Adrenal gland (tissue), 12 donors: ENCODE data around the gene HPF1. TPM values are rescaled to one million over a fixed set of nuclear protein-coding genes. Genes with fewer than 3 reads are reported as not detected.

Experiments
- DNase-seq, 7 donors: peaks; one replicate each; pipeline ENCODE4 v3.0.0-alpha.2; 2019 to 2020
- H3K27ac ChIP-seq, 5 donors: fragments of 200-600 bp; sonication (generic) in 4 of 5; 1 replicate in 3 of 5; 2 replicates in 2 of 5; pipeline versions ENCODE4 v1.5.1 to v1.8.0; 2016 to 2020; ENCODE audit warnings: mild to moderate bottlenecking in 1 of 5
- H3K27me3 ChIP-seq: fragments of 200-600 bp; 2 replicates; pipeline ENCODE4 v1.8.0; 2021
- H3K36me3 ChIP-seq, 2 donors: fragments of 200-600 bp; replicated peaks in 1 of 2; 1 replicate in 1 of 2; 2 replicates in 1 of 2; pipeline versions ENCODE4 v1.5.1 to v1.8.0; 2018 to 2022
- H3K4me1 ChIP-seq, 2 donors: fragments of 200-600 bp; replicated peaks in 1 of 2; 1 replicate in 1 of 2; 2 replicates in 1 of 2; pipeline versions ENCODE4 v1.5.1 to v1.8.0; 2018 to 2021
- H3K4me3 ChIP-seq, 4 donors: fragments of 200-600 bp; sonication (generic) in 3 of 4; one replicate each; pipeline ENCODE4 v1.5.1; 2016 to 2018
- H3K9me3 ChIP-seq, 3 donors: fragments of 200-600 bp; sonication (generic) in 1 of 3; replicated peaks in 1 of 3; 1 replicate in 2 of 3; 2 replicates in 1 of 3; pipeline versions ENCODE4 v1.5.1 to v1.8.0; 2016 to 2021
- CTCF ChIP-seq, 6 experiments: fragments of 450-650 bp in 4 of 6; fragments of 200-600 bp in 2 of 6; sonication (generic) in 1 of 6; IDR thresholded peaks; 1 replicate in 5 of 6; 2 replicates in 1 of 6; pipeline versions ENCODE4 v1.5.1 to v1.8.0; 2016 to 2021; ENCODE audit warnings: antibody characterized with exemption in 6 of 6, mild to moderate bottlenecking in 2 of 6, moderate library complexity in 1 of 6
- POLR2A ChIP-seq, 2 donors: fragments of 450-650 bp; IDR thresholded peaks; one replicate each; pipeline ENCODE4 v1.6.1; 2017; ENCODE audit warnings: antibody characterized with exemption in 2 of 2, mild to moderate bottlenecking in 2 of 2, moderate library complexity in 1 of 2
- WGBS, 4 donors: extraction: QIAGEN DNeasy Blood & Tissue Kit in 2 of 4; methylation state at CpG; one replicate each; pipeline versions ENCODE4 v1.1.5 to v1.1.7; 2013 to 2017; 5-methylcytosine and 5-hydroxymethylcytosine counted together
- intact Hi-C, 2 donors: fragments of 100-400 bp; cut with DNase I; formaldehyde crosslinking; loops; one replicate each; pipeline versions ENCODE4 v1.14.1 to v1.15.0; 2022 to 2023
- polyA plus RNA-seq, 3 donors: library from polyadenylated mRNA; stranded (reverse); fragments of 200-250 nt in 2 of 3; fragments of 350-450 nt in 1 of 3; fragmentation: Illumina TruSeq in 1 of 3; extraction: RNeasy Lipid Tissue Mini Kit (QIAGEN cat#74804) in 1 of 3; gene quantifications; one replicate each; pipeline ENCODE4 v1.2.3, GENCODE V29; 2013 to 2014
- total RNA-seq, 9 donors: library from RNA; depleted of rRNA in 4 of 9; stranded (reverse); fragments of >200 nt in 4 of 9; fragments of 120-200 nt in 1 of 9; fragmentation: NEBNext Ultra II Directional in 1 of 9; extraction: Animal tissue kit (Norgen Biotek cat#: 25700) in 1 of 9; gene quantifications; one replicate each; pipeline versions ENCODE4 v1.1.0 to v1.2.4, GENCODE V29; 2013 to 2023
- donor health status: healthy with polysubstance abuse.
- donor health status: Bipolar disorder and iron deficiency.
- donor health status: DM: yes; HTN: yes; CAD: no.
- donor health status: DM: no; HTN: no; CAD: no.
- donor health status: DM: no; HTN: no; CAD: no.
- donor health status: DM: yes; HTN: yes; CAD: no.

Gene HPF1
- total and polyA plus RNA-seq, 12 donors = 20.5 to 71.2 (median 28.4) TPM

- TF ChIP-seq CTCF (IDR thresholded peaks at IDR 0.05) (no peak), POLR2A (IDR thresholded peaks at IDR 0.05) (no peak)
- DNase-seq = no peak
- H3K27me3 ChIP-seq = no peaks in the 10 kb centered on the region
- no peak overlapping the region for H3K27ac ChIP-seq
- H3K9me3 ChIP-seq = no peaks in the 10 kb centered on the region
- intact Hi-C loops = no loop called here
- no peak overlapping the region for H3K4me3 ChIP-seq
- H3K36me3 ChIP-seq = peaks cover 0 to 6% of the 10 kb centered on the region in 2 donors
- no peaks in the 10 kb centered on the region for H3K4me1 ChIP-seq
- 66 to 70% (median 68%) methylated on average over 2 of the region's 2 CpGs for WGBS, 4 donors
These were observed 49.6 kb downstream of the HPF1 start for GRCh38 chr4:169707958-169708643.

GRCh38 chr4:169698331-169698730 lies 59.4 kb downstream of the HPF1 start:
- Histone ChIP-seq H3K27ac (no peak overlapping the region), H3K27me3 (no peaks in the 10 kb centered on the region), H3K36me3 (peaks cover 0 to 23% of the 10 kb centered on the region in 2 donors), H3K9me3 (no peaks in the 10 kb centered on the region), H3K4me1 (no peaks in the 10 kb centered on the region), H3K4me3 (no peak overlapping the region)
- WGBS, 4 donors = 93 to 98% (median 95%) methylated on average over 5 of the region's 5 CpGs
- DNase-seq = no peak
- TF ChIP-seq CTCF (IDR thresholded peaks at IDR 0.05) (no peak), POLR2A (IDR thresholded peaks at IDR 0.05) (no peak)
- intact Hi-C loops = no loop called here

- intact Hi-C loops = no loop called here
- 68 to 80% (median 76%) methylated on average over 5 of the region's 5 CpGs for WGBS, 4 donors
These were observed 67.0 kb downstream of the HPF1 start for GRCh38 chr4:169690787-169691186.

DNA sequence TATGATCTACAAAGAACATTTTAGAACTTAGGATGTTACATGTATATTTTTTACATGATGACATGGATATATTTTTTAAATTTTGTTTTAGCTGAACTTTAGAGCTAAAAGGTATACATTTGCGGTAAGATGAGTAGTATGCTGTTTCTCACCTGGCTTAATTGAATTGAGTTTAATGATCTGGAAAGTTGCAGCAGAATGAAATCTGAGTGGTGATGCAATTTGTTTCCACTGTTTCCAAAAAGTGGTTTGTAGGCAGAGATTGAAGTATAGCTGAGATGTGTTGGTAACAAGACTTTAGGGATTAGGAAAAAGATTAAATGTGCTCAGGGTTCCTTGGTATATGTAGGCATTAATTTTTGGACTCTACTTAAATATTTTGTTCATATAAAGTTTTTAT lies 68.1 kb downstream of the HPF1 start:
- no peaks in the 10 kb centered on the region for H3K9me3 ChIP-seq
- intact Hi-C loops = no loop called here
- no peak for DNase-seq
- no peaks in the 10 kb centered on the region for H3K27me3 ChIP-seq
- 95 to 97% (median 95%) methylated on average over 1 of the region's 1 CpG for WGBS, 4 donors
- no peak for TF ChIP-seq CTCF (IDR thresholded peaks at IDR 0.05)
- TF ChIP-seq POLR2A (IDR thresholded peaks at IDR 0.05) = no peak
- no peaks in the 10 kb centered on the region for H3K4me1 ChIP-seq
- H3K4me3 ChIP-seq = no peak overlapping the region
- no peaks in the 10 kb centered on the region for H3K36me3 ChIP-seq
- H3K27ac ChIP-seq = no peak overlapping the region

More at GRCh38 chr4:169690787-169691186, 67.0 kb downstream of the HPF1 start:
- TF ChIP-seq POLR2A (IDR thresholded peaks at IDR 0.05) (no peak), CTCF (IDR thresholded peaks at IDR 0.05) (no peak)
- Histone ChIP-seq H3K4me1 (no peaks in the 10 kb centered on the region), H3K4me3 (no peak overlapping the region), H3K27ac (no peak overlapping the region), H3K36me3 (no peaks in the 10 kb centered on the region), H3K9me3 (no peaks in the 10 kb centered on the region), H3K27me3 (no peaks in the 10 kb centered on the region)
- peak in 2 of 7 donors; percentile 28 to 47 for DNase-seq
